IMR-90 (cell line): ENCODE data around the gene LZTFL1. TPM values are rescaled to one million over a fixed set of nuclear protein-coding genes. Genes with fewer than 3 reads are reported as not detected.

Experiments used
- ATAC-seq: fragments of 200-7000 bp; cut with Tn5 transposase; 2 replicates; pipeline ENCODE4 v1.9.1; 2020; ENCODE audit warnings: low read depth, mild to moderate bottlenecking, moderate library complexity
- BruUV-seq: library from RNA; stranded (reverse); fragments of 400-500 nt; replicated peaks from 2 replicates; lab custom pipeline; 2021; lab: Mats Ljungman, UMichigan
- CTCF ChIA-PET: fragments of 300-600 bp; formaldehyde crosslinking; extraction: SDS; loops from one replicate; lab custom pipeline; 2021; ENCODE audit warnings: antibody characterized with exemption; lab: Yijun Ruan, JAX
- POLR2A ChIA-PET: fragments of 300-600 bp; sonication (Branson Sonifier 250); formaldehyde crosslinking; loops from one replicate; lab custom pipeline; 2022; ENCODE audit warnings: antibody characterized with exemption; ENCODE audit not compliant: unreplicated experiment; lab: Charles Lee
- DNase-seq: peaks from one replicate; pipeline ENCODE4 v3.0.0; 2013
- H2AFZ ChIP-seq: replicated peaks from 2 replicates; pipeline ENCODE3; 2013; ENCODE audit warnings: low read length, mild to moderate bottlenecking; ENCODE audit not compliant: poor library complexity
- H2AK5ac ChIP-seq: 2 replicates; pipeline ENCODE4 v1.6.1; 2013; ENCODE audit warnings: low read depth, low read length, inconsistent platforms
- H2AK9ac ChIP-seq: replicated peaks from 2 replicates; pipeline ENCODE3; 2013; ENCODE audit warnings: mild to moderate bottlenecking, low read depth, low read length, moderate library complexity; ENCODE audit not compliant: poor library complexity
- H2BK120ac ChIP-seq: 2 replicates; pipeline ENCODE4 v1.6.1; 2013; ENCODE audit warnings: low read depth, low read length, inconsistent platforms
- H2BK15ac ChIP-seq: 3 replicates; pipeline ENCODE4 v1.6.1; 2013; ENCODE audit warnings: low read depth, low read length, inconsistent platforms
- H2BK20ac ChIP-seq: 2 replicates; pipeline ENCODE4 v1.6.1; 2013; ENCODE audit warnings: low read depth, mild to moderate bottlenecking, inconsistent platforms, low read length, moderate library complexity
- H2BK5ac ChIP-seq: 2 replicates; pipeline ENCODE4 v1.6.1; 2013; ENCODE audit warnings: mild to moderate bottlenecking, low read depth, low read length, inconsistent platforms; ENCODE audit not compliant: poor library complexity, severe bottlenecking
- H3K14ac ChIP-seq: replicated peaks from 2 replicates; pipeline ENCODE4 v1.6.1; 2013; ENCODE audit warnings: low read depth, low read length, inconsistent platforms
- H3K18ac ChIP-seq: 2 replicates; pipeline ENCODE4 v1.6.1; 2013; ENCODE audit warnings: low read depth, low read length, control low read depth
- H3K23ac ChIP-seq: 2 replicates; pipeline ENCODE4 v1.6.1; 2013; ENCODE audit warnings: low read depth, low read length, inconsistent platforms
- H3K27ac ChIP-seq: 2 replicates; pipeline ENCODE4 v1.5.1; 2013; ENCODE audit warnings: mild to moderate bottlenecking, control low read depth, low read length; ENCODE audit not compliant: insufficient read depth
- H3K27me3 ChIP-seq: 2 replicates; pipeline ENCODE4 v1.6.1; 2013; ENCODE audit warnings: low read length; ENCODE audit not compliant: control insufficient read depth, insufficient read depth
- H3K36me3 ChIP-seq: 2 replicates; pipeline ENCODE4 v1.6.1; 2013; ENCODE audit warnings: low read length, mixed read lengths; ENCODE audit not compliant: control insufficient read depth, insufficient read depth
- H3K4ac ChIP-seq: 2 replicates; pipeline ENCODE4 v1.6.1; 2013; ENCODE audit warnings: low read depth, low read length, inconsistent platforms
- H3K4me1 ChIP-seq: 2 replicates; pipeline ENCODE4 v1.6.1; 2013; ENCODE audit warnings: low read length, mixed read lengths; ENCODE audit not compliant: control insufficient read depth, insufficient read depth
- H3K4me2 ChIP-seq: 2 replicates; pipeline ENCODE4 v1.6.1; 2013; ENCODE audit warnings: low read depth, mild to moderate bottlenecking, control low read depth, low read length, moderate library complexity
- H3K4me3 ChIP-seq: 2 replicates; pipeline ENCODE4 v1.5.1; 2013; ENCODE audit warnings: low read depth, mild to moderate bottlenecking, control low read depth, low read length, moderate library complexity; ENCODE audit not compliant: insufficient read depth
- H3K56ac ChIP-seq: 2 replicates; pipeline ENCODE4 v1.6.1; 2013; ENCODE audit warnings: low read length, inconsistent platforms; ENCODE audit not compliant: insufficient read depth; ENCODE audit errors: extremely low read depth
- H3K79me1 ChIP-seq, 2 experiments: 2 replicates each; pipeline ENCODE4 v1.6.1; 2013; ENCODE audit warnings: low read length in 2 of 2, inconsistent platforms in 1 of 2, low read depth in 1 of 2
- H3K9ac ChIP-seq: 2 replicates; pipeline ENCODE4 v1.6.1; 2013; ENCODE audit warnings: low read depth, low read length, control low read depth
- H3K9me1 ChIP-seq: 2 replicates; pipeline ENCODE4 v1.6.1; 2013; ENCODE audit warnings: low read length, inconsistent platforms; ENCODE audit not compliant: insufficient read depth
- H3K9me3 ChIP-seq: 2 replicates; pipeline ENCODE4 v1.6.1; 2013; ENCODE audit warnings: low read length; ENCODE audit not compliant: control insufficient read depth, insufficient read depth
- H4K20me1 ChIP-seq: 2 replicates; pipeline ENCODE4 v1.6.1; 2013; ENCODE audit warnings: low read length, inconsistent platforms; ENCODE audit not compliant: insufficient read depth
- H4K5ac ChIP-seq: 2 replicates; pipeline ENCODE4 v1.6.1; 2013; ENCODE audit warnings: mild to moderate bottlenecking, low read depth, low read length, control low read depth
- H4K8ac ChIP-seq, 2 experiments: 2 replicates each; pipeline ENCODE4 v1.6.1; 2013; ENCODE audit warnings: low read depth in 2 of 2, low read length in 2 of 2, control low read depth in 1 of 2, inconsistent platforms in 1 of 2
- H4K91ac ChIP-seq: 2 replicates; pipeline ENCODE4 v1.6.1; 2013; ENCODE audit warnings: low read depth, low read length, inconsistent platforms; ENCODE audit not compliant: insufficient read depth
- BHLHE40 ChIP-seq: fragments of 150-350 bp; IDR thresholded peaks from 2 replicates; pipeline ENCODE4 v1.6.1; 2016; ENCODE audit warnings: mild to moderate bottlenecking, low read depth, low read length
- CEBPB ChIP-seq: IDR thresholded peaks from 2 replicates; pipeline ENCODE4 v1.6.1; 2012; ENCODE audit warnings: low read depth, low read length, improper control_type of control experiment
- CHD1 ChIP-seq: IDR thresholded peaks from 2 replicates; pipeline ENCODE4 v1.6.1; 2012; ENCODE audit warnings: low read depth, low read length, improper control_type of control experiment
- CTCF ChIP-seq: conservative IDR thresholded peaks from 2 replicates; pipeline ENCODE4 v1.5.1; 2012; ENCODE audit warnings: mild to moderate bottlenecking, low read depth, low read length, improper control_type of control experiment
- ELK1 ChIP-seq: fragments of 150-350 bp; IDR thresholded peaks from 2 replicates; pipeline ENCODE4 v1.6.1; 2016; ENCODE audit warnings: low read depth, mild to moderate bottlenecking, low read length, moderate library complexity, borderline replicate concordance
- FOS ChIP-seq: fragments of 150-350 bp; IDR thresholded peaks from 2 replicates; pipeline ENCODE4 v1.6.1; 2016; ENCODE audit warnings: low read depth, low read length
- MAFK ChIP-seq: IDR thresholded peaks from 2 replicates; pipeline ENCODE4 v1.6.1; 2012; ENCODE audit warnings: low read depth, low read length, improper control_type of control experiment
- MAZ ChIP-seq: IDR thresholded peaks from 2 replicates; pipeline ENCODE4 v1.6.1; 2012; ENCODE audit warnings: low read depth, mild to moderate bottlenecking, low read length, improper control_type of control experiment, moderate library complexity, borderline replicate concordance
- MXI1 ChIP-seq: IDR thresholded peaks from 2 replicates; pipeline ENCODE4 v1.6.1; 2012; ENCODE audit warnings: low read depth, mild to moderate bottlenecking, low read length, moderate library complexity, borderline replicate concordance
- NFE2L2 ChIP-seq: fragments of 150-350 bp; IDR thresholded peaks from 2 replicates; pipeline ENCODE4 v1.6.1; 2016; ENCODE audit warnings: low read depth, mild to moderate bottlenecking, low read length
- POLR2A ChIP-seq: IDR thresholded peaks from 2 replicates; pipeline ENCODE4 v1.6.1; 2012; ENCODE audit warnings: mild to moderate bottlenecking, low read depth, low read length
- RAD21 ChIP-seq: IDR thresholded peaks from 2 replicates; pipeline ENCODE4 v1.6.1; 2012; ENCODE audit warnings: low read length, improper control_type of control experiment
- RCOR1 ChIP-seq: IDR thresholded peaks from 2 replicates; pipeline ENCODE4 v1.6.1; 2012; ENCODE audit warnings: mild to moderate bottlenecking, low read length, improper control_type of control experiment; ENCODE audit not compliant: insufficient replicate concordance
- RFX5 ChIP-seq: IDR thresholded peaks from 2 replicates; pipeline ENCODE4 v1.8.0; 2012; ENCODE audit warnings: low read depth, mild to moderate bottlenecking, low read length, moderate library complexity
- SMC3 ChIP-seq: fragments of 150-350 bp; IDR thresholded peaks from 2 replicates; pipeline ENCODE4 v1.6.1; 2016; ENCODE audit warnings: low read depth, mild to moderate bottlenecking, antibody characterized with exemption, low read length, moderate library complexity
- USF2 ChIP-seq: fragments of 150-350 bp; IDR thresholded peaks from 2 replicates; pipeline ENCODE4 v1.6.1; 2017; ENCODE audit warnings: mild to moderate bottlenecking, antibody characterized with exemption, low read length, low read depth
- WGBS, 2 experiments: methylation state at CpG; one replicate each; pipeline versions ENCODE4 v1.1.5 to v1.1.7; 2013; ENCODE audit warnings: missing lambda C conversion rate in 2 of 2; ENCODE audit not compliant: insufficient read length in 1 of 2; ENCODE audit errors: extremely low coverage in 2 of 2; 5-methylcytosine and 5-hydroxymethylcytosine counted together
- dilution Hi-C: fragments of 300-500 bp; cut with HindIII; formaldehyde crosslinking; loops from one replicate; pipeline ENCODE4 v1.14.3; 2018; ENCODE audit warnings: low sequenced_read_pairs; ENCODE audit not compliant: unreplicated experiment
- in situ Hi-C: fragments of 300-500 bp; cut with MboI; formaldehyde crosslinking; loops from 3 replicates; pipeline ENCODE4 v1.14.3; 2019; ENCODE audit warnings: low sequenced_read_pairs, inconsistent platforms, mixed read lengths
- intact Hi-C: fragments of 100-400 bp; cut with micrococcal nuclease; formaldehyde crosslinking; loops from 2 replicates; pipeline ENCODE4 v1.10.0; 2022
- polyA plus RNA-seq, 3 experiments: library from polyadenylated mRNA; depleted of rRNA; stranded (reverse); fragments of >200 nt; gene quantifications; 2 replicates each; pipeline ENCODE4 v1.2.3, GENCODE V29; 2012; ENCODE audit warnings: low replicate concordance in 1 of 3
- total RNA-seq: library from RNA; depleted of rRNA; stranded (reverse); fragments of >200 nt; gene quantifications from 2 replicates; pipeline ENCODE4 v1.2.3, GENCODE V29; 2012

Gene LZTFL1
- total and polyA plus RNA-seq, 2 of the 4 experiments (the other 2 are of a cell fraction), result 10.3 to 10.4 TPM

- Histone ChIP-seq H4K8ac (no peak overlapping the region), H3K9me3 (peaks cover 10% of the 10 kb centered on the region), H3K14ac (no peak overlapping the region), H3K56ac (no peak overlapping the region), H3K4me2 (no peak overlapping the region), H2AK5ac (no peak overlapping the region), H3K27ac (no peak overlapping the region), H3K18ac (no peak overlapping the region), H3K27me3 (peaks cover 56% of the 10 kb centered on the region), H2BK20ac (no peak overlapping the region), H2BK5ac (no peak overlapping the region), H4K91ac (no peak overlapping the region), H2BK15ac (no peak overlapping the region), H3K79me1 (no peaks in the 10 kb centered on the region), H3K4ac (no peak overlapping the region), H3K9ac (no peak overlapping the region), H4K5ac (no peak overlapping the region), H3K4me3 (no peak overlapping the region), H2AK9ac (no peak overlapping the region), H2BK120ac (no peak overlapping the region), H4K20me1 (no peaks in the 10 kb centered on the region), H3K4me1 (no peaks in the 10 kb centered on the region), H3K23ac (no peak overlapping the region), H3K36me3 (no peaks in the 10 kb centered on the region), H3K9me1 (peaks cover 2% of the 10 kb centered on the region; the same call in 1 of the 2 replicates), H2AFZ (no peak overlapping the region)
- 79% methylated on average over 2 of the region's 4 CpGs; no CpG with 5 or more reads in 1 of the 2 experiments for WGBS, 2 experiments
- ChIA-PET CTCF (no interaction called here), POLR2A (no interaction called here)
- no TSS peak for BruUV-seq
- in situ Hi-C loops, result no loop called here
- DNase-seq (no peak), ATAC-seq (no peak)
- dilution Hi-C loops, result no loop called here
- TF ChIP-seq CEBPB, result no peak
- TF ChIP-seq ELK1, result no peak
- TF ChIP-seq BHLHE40, result no peak
- no peak for TF ChIP-seq RAD21
- TF ChIP-seq FOS, result no peak
- TF ChIP-seq MXI1, result no peak
- no peak for TF ChIP-seq RFX5
- no peak for TF ChIP-seq MAZ
- no peak for TF ChIP-seq NFE2L2
- no peak for TF ChIP-seq CHD1
- TF ChIP-seq USF2, result no peak
- TF ChIP-seq POLR2A, result no peak
- no peak for TF ChIP-seq RCOR1
- no peak for TF ChIP-seq CTCF
- TF ChIP-seq SMC3, result no peak
- TF ChIP-seq MAFK, result no peak
- intact Hi-C loops, result no loop called here
Observed at GRCh38 chr3:45786801-45787495, 55.0 kb downstream of the LZTFL1 start.
